Inflammatory macrophage treated with lipopolysaccharide for 1 hour (primary cell): ENCODE data around the gene APOL4.
"Not testable (repeated sequence)": the region's sequence is repeated elsewhere in the genome, so short reads cannot be mapped to it uniquely, and the experiment has no call there.

Experiments used
- DNase-seq, 2 donors: peaks; one replicate each; pipeline ENCODE4 v3.0.0-alpha.2; 2020 to 2022

The APOL4 gene, protein sequence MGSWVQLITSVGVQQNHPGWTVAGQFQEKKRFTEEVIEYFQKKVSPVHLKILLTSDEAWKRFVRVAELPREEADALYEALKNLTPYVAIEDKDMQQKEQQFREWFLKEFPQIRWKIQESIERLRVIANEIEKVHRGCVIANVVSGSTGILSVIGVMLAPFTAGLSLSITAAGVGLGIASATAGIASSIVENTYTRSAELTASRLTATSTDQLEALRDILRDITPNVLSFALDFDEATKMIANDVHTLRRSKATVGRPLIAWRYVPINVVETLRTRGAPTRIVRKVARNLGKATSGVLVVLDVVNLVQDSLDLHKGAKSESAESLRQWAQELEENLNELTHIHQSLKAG

DNA sequence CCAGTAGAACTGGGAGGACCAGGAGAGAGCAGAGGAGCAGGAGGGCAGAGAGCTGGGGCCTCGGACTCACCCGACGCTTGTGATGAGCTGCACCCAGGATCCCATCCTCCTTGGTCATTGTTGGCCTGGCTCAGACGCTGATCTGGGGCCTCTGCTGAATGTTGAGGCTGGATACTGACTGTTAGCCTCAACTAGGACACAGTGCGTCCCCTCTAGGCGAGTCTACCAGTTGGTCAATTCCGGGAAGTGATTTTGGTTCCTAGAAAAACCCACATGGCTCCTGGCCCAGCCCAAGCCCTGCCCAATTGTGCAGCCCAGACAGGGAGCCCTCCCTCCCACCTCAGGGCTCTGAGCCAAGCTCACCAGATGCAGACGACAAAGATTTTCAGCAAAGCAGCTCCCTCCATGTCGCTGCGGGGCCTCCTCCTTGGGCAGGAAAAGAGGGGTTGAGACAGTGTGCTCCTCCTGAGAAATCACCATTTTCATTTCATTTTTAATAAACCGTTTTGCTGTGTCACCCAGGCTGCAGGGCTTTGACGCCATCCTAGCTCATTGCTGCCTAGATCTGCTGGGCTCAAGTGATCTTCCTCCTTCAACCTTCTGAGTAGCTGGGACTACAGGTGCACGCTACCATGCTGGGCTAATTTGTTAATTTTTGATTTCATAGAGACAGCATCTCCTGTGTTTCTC, at the start of gene APOL4:
APOL4 (minus strand) TSS at position 180 of the 690 bp plus-strand sequence; CDS start at position 105, 75 bp downstream.
- DNase-seq, result peak; percentile 60 to 81

DNA sequence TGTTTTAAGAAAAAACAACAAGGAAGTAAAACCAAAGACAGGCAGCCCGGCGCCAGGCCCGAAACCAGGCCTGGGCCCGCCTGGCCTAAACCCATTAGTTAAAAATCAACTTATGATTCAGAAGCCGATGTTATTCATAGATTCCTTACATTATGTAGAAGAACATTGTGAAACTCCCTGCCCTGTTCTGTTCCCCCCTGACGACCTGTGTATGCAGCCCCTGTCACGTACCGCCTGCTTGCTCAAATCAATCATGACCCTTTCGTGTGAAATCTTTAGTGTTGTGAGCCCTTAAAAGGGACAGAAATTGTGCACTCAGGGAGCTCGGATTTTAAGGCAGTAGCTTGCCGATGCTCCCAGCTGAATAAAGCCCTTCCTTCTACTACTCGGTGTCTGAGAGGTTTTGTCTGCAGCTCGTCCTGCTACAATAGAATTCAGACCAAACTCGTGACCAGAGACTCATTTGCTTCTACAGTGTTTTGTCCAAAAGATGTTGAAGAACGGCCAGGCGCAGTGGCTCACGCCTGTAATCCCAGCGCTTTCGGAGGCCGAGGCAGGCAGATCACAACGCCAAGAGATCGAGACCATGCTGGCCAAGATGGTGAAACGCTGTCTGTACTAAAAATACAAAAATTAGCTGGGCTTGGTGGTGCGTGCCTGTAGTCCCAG, 48.8 kb upstream of the APOL4 start:
- not testable (repeated sequence) for DNase-seq

DNA sequence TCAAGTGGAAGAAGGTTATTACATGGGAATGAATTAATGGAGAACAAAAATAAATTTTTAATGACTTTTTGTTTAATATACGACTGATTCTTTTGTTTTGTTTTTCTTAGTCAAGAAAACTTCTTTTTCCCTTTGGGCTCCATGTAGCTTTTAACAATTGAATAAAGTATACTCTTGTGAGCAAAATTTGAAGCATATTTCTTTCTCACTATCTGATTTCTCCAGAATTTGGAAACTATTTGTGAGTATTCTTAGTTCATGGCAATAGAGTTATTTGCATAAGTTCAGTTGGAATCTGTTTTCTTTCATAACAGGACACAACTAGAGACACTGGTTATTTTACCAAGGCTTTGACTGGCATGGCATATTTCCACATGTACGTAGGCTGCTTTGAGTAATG, 47.6 kb upstream of the APOL4 start:
- no peak for DNase-seq

DNA sequence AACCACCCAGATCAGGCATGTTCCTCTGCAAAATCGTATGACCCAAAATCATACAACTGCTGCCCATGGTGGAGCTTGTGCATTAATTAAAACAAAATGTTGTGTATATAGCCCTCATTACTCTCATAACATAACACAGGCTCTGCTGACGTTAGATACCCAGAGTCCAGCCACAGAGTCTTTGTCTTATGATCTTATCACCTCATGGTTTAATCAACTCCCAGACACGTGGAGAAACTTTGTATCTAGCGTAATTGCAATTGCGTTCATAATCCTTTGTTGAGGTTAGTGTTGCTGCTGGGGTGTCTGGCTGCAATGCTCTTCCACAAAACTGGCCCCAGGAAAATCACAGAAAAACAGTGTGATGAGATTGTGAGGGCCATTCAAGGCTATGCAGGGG, 46.3 kb upstream of the APOL4 start:
- DNase-seq, result no peak

DNA sequence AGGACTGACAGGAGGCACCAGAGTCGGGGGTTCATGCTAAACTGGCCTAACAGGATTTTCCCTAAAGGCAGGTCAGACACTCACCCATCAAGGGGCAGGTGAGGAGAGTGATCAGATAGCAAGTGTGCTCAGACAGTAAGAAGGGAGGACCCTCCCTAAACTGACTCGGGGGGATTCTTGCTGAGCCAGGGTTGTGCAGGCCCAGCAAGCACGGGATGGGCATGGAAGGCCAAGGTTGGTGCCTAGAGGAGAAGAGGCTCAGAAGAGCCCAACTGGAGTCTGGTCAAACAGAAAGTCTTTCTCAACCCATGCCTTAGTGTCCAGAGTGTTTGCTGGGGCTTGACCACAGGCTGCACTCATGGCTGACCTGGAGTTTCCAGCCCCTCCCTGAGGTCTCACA, 45.1 kb upstream of the APOL4 start:
- DNase-seq, result no peak

DNA sequence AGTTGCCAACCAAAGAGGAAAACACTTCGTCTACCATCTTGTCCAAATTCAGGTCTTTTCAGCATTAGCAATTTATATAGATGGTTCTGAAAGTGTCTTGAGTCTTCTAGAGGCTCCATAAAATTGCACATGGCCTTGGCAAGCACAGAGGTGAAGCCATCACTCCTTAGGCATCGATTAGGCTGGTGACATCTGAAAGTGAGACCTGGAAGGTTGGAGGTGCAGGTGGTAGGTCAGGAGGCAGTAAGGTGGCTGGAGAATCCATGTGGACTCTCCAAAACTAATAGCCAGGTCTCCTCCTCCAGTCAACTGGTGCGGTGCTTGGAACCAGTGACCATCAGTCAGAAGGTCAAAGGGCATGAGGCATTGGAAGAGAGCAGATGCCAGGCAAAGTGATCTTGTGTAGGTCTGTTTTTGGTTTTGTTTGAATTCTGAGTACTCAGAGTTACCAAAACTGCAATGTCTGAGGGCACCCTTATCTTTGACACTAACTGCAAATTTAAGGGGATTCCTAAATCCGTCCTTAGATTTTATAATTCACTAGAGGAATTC, 44.3 kb upstream of the APOL4 start:
- DNase-seq, result no peak

DNA sequence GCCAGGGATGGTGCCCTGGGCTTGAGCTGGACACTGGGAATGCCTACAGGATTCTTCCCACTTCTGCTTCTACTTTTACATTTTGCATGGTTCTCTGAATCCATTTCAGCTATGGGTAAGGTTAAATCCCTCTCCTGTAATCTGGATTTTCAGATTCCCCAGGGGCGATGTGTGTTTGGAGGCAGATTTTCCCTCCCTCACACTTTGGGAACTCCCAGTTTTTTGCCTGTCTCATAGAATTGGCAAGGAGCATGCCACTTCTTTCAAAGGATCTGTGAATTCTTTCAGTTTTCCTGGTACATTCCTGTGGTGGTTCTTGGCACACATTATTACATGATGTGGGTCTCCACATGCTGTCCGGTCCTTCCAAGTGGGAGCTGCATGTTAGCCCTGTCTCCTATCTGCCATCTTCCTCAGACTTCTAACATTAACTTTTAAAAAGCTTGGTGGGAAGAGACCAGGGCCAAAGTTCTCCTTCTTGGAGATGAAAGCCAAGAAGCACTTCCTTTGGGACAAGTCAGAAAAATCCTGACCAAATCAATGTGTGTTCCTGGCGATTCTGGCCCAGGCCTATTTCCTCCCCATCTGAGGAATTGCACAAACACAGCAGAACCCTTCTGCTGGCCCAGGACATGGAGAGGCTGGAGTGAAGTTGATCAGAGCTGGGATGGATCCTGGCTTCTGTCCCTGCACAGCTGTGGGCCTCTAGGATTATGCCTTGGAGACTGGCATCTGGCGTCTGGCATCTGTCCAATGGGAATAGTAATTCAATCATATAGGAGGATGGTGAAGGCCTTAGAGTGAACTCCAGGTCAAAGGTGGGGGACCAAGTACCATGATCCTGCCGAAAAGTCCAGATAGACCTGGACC, 43.1 kb upstream of the APOL4 start:
- no peak for DNase-seq

DNA sequence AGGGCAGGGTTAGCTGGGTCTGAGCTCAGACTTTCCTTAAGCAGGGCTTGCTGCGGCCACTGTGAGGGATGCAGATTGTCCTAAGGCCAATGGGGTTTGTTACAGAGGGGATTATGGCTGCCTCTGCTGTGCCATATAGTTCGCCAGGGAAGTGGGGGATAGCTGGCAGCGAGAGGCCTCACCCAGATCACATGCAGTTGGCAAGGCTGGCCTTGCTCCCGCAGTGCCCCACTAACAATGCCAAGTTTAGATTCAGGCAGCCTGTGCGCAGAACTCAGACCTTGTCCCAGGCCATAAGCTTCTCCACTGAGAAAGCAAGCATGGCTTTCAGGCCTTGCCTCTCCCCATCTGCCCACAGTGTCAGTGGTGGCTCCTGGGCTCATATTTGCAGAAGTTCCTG, 42.4 kb upstream of the APOL4 start:
- no peak for DNase-seq

DNA sequence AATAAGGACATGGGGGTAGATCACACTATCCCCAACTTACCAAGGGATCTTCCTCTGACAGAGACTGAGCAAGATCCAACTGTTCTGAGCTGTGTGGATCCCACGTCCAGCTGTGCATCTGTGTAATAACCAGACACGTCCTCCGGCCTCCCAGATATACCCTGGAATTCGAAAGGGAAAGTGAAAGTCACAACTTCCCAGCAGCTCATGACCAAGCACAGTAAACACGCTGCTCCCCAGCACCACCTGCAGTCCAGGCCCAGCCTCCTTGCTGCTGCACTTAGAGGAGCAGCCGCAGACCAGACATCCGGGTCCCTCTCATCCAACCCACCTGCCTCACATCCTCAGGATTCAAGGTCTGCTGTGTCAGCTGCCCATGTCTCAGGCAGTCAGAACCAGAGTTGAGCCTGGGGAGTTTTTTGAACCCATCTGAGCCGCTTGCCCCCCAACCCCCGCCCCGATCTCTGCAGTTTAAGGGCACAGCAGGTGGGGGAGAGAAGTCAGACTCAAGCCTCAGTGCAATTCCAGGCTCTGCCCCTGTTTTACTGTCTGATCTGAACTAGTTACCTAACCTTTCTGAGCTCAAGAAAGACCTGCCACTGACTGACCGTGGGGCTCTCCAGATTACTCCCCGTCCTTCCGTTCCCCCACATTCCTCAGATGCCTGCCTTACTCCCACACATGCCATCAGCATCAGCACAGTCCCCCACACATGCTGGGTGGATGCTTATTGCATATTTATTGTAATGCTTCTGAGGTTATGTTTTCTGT, 38.0 kb upstream of the APOL4 start, which contains the start of gene APOL2:
APOL2 (minus strand) TSS at position 127 of the 771 bp plus-strand sequence. CDS start 6,365 bp downstream, outside the sequence.
- DNase-seq, result peak; percentile 94

DNA sequence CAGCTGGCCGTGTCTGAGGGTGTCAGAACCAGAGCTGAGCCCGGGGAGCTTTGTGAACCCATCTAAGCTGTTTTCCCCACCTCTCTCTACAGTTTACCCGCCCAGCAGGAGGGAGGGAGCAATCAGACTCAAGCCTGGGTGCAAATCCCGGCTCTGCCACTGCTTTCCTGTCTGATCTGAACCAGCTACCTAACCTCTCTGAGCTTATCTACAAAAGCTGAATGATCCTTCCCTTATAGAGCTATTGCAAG, 37.5 kb upstream of the APOL4 start:
- DNase-seq, result no peak

DNA sequence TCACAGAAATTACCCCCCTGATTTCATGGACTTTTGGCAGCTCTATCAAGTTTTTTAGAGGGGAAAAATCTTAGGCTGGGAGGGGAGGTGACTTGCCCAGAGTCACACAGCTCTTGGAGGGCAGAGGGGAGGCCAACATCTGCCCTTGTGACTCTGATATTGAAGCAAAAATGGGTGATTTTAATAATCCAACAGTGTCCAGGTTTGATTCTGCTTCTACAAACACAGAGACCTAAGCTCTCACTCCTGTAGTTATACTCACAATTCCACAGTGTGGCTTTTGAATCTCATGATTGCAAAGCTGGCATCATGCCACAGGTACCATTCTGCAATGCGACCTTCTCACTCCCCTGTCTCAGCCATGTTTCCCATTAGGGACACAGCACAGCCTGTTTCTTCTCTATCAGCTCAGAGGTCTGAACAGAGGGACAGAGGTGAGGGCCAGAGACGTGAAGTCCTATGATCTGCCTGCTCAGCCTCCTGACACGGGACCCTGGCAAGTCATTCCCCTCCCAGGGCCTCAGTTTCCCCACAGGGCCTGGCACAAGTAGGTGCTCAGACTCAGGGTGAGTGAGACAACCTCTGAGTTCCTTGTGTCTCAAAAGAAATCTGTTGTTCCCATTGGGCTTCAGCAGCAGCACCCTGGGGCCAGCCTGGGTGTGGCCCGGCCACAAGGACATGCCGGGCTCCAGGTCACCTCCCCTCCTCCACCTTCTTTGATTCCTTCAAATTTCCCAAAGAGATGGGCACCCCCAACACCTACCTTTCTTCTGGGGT, 37.0 kb upstream of the APOL4 start:
- no peak for DNase-seq

DNA sequence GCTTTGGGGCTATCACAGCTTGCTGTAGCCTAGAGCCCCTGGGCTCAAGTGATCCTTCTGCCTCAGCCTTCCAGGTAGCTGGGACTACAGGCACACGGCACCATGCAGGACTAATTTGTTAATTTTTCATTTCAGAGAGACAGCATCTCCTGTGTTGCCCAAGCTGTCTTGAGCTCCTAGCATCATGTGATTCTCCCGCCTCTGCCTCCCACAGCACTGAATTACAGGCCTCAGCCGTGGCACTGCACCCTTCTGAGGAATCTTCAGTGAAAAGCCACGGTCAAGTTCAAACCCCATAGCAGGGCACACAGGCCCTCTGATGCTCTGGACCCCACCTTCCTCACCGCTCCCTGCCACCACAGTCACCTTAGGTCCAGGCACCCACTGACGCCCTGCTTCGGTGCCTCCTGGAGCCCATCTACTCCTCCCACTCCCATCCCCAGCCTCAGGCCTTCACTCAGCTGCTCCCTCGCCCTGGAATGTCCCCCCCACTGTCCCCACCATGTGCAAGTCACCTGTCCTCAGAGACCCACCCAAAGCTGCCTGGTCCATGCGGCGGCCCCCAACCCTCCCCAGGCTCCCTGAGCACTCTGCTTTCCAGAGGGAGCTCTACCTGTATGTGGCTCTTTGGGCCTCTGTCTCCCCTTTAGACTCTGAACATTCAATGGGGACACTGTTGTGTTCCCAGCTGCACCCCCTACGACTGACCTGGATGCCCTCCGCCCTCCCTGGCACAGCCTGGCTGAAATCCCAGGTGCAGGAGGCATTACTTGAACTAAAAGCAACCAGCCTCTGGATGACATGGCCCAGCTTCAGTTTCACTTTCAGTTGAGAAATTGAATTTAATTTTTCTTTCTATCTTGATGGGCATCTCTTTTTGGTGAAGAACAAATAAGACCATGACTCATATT, 36.1 kb upstream of the APOL4 start:
- peak; percentile 61 to 71 for DNase-seq

DNA sequence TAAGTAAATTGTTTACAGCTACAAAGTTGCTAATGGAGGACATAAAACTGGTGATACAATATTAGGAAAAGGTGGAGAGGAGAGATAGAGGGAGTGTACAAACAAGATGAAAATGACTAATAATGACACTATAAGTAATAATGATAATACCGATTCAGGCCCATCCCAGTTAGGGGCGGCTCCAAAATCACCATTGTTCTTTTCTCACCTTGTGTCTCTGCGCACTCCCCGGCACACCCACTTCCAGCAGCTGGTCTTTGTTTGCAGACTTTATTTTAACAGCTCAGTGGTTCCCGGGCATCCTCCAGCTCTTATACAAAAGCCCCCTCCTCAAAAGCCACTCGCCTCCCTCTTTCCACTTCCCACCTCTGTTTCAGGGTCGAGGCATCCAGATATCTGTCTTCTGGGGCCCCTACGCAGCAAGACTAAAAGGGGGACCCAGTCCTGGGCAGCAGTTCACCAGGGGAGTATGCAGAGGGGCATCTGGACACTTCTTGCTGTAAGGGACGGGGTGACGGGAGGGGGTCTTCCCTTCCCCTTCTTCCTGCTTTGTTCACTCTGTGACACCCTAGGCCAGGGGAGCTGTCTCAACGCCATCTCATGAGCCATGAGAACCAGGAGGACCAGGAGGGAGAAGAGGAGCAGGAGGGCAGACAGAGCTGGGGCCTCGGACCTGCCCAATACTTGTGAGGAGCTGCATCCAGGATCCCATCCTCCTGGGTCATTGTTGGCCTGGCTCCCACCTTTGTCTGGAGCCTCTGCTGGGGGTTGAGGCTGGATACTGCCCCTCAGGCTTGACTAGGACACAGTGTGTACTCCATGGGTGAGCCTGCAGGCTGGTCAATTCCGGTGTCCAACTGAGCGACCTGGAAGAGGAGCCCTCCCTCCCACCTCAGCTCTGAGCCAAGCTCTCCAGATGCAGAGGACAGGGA, 35.0 kb upstream of the APOL4 start:
- DNase-seq, result no peak

DNA sequence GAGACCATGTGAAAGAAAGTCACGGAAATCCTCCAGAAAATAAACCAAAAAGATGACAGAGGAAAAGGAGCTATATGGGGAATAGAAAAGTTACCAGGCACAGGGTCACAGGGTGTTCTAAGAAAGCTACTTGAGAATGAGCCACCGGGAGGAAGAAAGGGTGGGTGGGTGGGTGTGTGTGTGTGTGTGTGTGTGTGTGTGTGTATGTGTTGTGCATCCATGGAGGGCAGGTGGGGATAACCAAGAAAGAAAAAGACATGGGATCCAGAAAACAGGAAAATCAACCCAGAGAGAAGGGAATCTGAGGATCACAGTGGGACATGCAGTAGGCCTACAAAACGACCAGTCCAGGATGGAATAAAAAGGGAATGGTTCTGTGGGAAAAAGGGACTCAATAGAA, 34.0 kb upstream of the APOL4 start:
- DNase-seq, result no peak

DNA sequence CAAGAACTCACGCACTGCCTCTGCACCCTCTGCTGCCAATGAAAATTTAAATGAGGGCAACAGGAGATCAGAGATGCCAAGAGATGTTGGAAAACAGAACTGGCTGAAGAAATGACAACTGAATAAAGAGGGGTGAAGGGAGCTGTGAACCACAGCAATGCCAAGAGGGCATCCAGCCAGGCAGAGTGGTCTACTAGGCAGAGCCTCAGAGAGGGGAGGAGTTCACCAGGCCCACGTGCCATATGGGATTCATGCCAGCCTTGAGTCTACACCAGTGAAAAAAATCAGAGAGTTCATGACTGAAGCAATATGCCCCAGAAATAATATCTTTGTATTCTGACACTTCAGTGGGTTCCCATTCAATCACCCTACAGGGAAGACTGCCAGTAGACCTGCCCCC, 33.3 kb upstream of the APOL4 start:
- DNase-seq, result no peak

DNA sequence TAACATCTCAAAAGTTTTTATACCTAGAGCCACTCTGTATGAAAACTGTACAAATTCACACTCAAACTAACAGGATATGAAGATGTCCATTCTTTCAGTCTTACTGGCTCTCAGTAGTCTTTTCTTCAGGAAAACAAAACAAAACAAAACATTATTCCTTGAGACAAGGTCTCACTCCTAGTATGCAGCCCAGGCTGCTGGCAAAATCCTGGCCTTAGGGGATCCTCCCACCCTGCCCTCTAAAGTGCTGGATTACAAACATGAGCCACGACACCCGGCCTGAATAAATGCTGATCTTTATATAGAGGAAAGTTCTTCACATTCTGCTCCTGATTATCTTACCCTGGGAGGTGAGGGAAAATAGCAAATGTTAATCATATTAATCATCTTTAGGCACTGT, 32.6 kb upstream of the APOL4 start:
- no peak for DNase-seq

DNA sequence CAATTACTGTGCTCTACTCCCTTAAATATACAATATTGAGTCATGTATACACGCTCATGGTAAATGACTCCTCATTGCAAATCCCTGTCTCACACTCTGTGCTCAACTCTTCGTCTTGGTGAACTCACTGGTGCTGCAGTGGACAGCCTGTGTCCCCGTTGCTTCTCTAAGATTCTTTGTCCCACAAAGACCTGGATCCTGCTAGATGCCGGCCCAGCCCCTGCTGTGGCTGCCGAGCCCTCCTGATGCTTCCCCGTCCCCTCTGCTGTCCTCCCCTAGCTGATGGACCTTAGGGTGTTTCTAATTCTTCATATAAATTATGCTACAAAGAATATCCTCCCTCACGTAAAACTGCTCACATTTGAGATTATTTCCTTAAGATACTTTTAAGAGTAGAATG, 32.2 kb upstream of the APOL4 start:
- no peak for DNase-seq

DNA sequence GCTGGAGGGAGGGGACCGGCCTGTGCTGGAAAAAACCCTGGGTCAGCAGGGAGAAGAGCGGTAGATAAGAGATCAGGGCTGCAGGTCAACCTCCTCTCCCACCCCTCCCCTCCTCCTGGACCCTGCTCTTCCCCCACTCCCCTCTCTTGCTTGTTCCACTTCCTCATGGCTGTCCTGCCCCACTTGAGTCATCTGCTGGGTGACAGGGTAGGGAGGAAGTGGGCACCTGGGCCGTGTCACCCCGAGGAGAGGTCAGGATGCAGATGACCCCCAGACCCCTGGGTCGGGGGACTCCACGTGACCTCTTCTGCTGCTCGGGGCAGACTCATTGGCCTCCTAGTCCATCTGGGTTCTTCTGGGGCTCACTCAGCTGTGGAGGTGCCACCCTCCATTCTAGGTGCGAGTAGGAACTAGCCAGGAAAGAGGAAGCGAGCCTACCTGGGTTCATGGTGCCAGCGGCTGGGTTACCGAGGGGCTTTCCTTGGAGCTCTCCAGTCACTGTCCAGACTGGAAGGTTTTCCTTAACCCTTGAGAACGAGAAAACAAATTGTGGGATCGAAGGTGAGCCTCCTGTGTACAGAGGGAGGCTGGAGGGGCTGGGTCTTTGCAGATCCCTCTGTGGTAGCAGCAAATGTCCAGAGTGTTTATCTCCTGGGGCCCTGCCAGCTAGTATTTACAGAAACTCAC, 31.2 kb upstream of the APOL4 start:
- DNase-seq, result no peak
